Panc1 (cell line): Measurements from ENCODE around the gene TMEM253. TPM values are rescaled to one million over a fixed set of nuclear protein-coding genes. Genes with fewer than 3 reads are reported as not detected.

Experiments used
- ATAC-seq: fragments of 200-7000 bp; cut with Tn5 transposase; 2 replicates; pipeline ENCODE4 v1.9.1; 2020; ENCODE audit warnings: mild to moderate bottlenecking, moderate library complexity
- BruUV-seq: library from RNA; stranded (reverse); fragments of 400-500 nt; replicated peaks from 2 replicates; lab custom pipeline; 2021; lab: Mats Ljungman, UMichigan
- CTCF ChIA-PET: fragments of 300-600 bp; sonication (Branson Sonifier 250); formaldehyde crosslinking; loops from one replicate; lab custom pipeline; 2022; ENCODE audit warnings: antibody characterized with exemption; lab: Charles Lee
- POLR2A ChIA-PET: fragments of 300-600 bp; sonication (Branson Sonifier 250); formaldehyde crosslinking; loops from one replicate; lab custom pipeline; 2022; ENCODE audit warnings: antibody characterized with exemption; lab: Charles Lee
- DNase-seq: peaks from one replicate; pipeline ENCODE4 v3.0.0-alpha.2; 2010; ENCODE audit warnings: low read depth, low spot score
- H3K27ac ChIP-seq: 2 replicates; pipeline ENCODE4 v1.5.1; 2011; ENCODE audit warnings: mild to moderate bottlenecking, low read length, inconsistent platforms
- H3K27me3 ChIP-seq: fragments of 200-500 bp; sonication (Bioruptor generic); 2 replicates; pipeline ENCODE4 v1.6.0; 2014; ENCODE audit warnings: low read length, inconsistent platforms; ENCODE audit not compliant: control insufficient read depth, insufficient read depth
- H3K36me3 ChIP-seq: fragments of 200-500 bp; sonication (Bioruptor generic); 2 replicates; pipeline ENCODE4 v1.5.1; 2014; ENCODE audit warnings: inconsistent platforms, mild to moderate bottlenecking, low read length, moderate library complexity; ENCODE audit not compliant: control insufficient read depth, insufficient read depth
- H3K4me1 ChIP-seq: 2 replicates; pipeline ENCODE4 v1.5.1; 2011; ENCODE audit warnings: inconsistent platforms, mild to moderate bottlenecking, low read length, moderate library complexity; ENCODE audit not compliant: control insufficient read depth, insufficient read depth
- H3K4me3 ChIP-seq, 2 experiments: 2 replicates each; pipeline ENCODE4 v1.5.1; 2011 to 2012; ENCODE audit warnings: low read depth in 2 of 2, low read length in 2 of 2, mild to moderate bottlenecking in 2 of 2, inconsistent platforms in 1 of 2, moderate library complexity in 1 of 2
- H3K9me3 ChIP-seq: fragments of 200-500 bp; sonication (Bioruptor generic); 2 replicates; pipeline ENCODE4 v1.5.1; 2014; ENCODE audit warnings: low read depth, mild to moderate bottlenecking, inconsistent platforms, low read length, moderate library complexity; ENCODE audit not compliant: control insufficient read depth, insufficient read depth
- CTCF ChIP-seq: fragments of 450-650 bp; IDR thresholded peaks from 2 replicates; pipeline ENCODE4 v1.5.1; 2017; ENCODE audit warnings: mild to moderate bottlenecking
- POLR2AphosphoS5 ChIP-seq: IDR thresholded peaks from 2 replicates; pipeline ENCODE4 v1.6.1; 2012; ENCODE audit warnings: mild to moderate bottlenecking, low read depth, low read length, moderate library complexity
- REST ChIP-seq, 2 experiments: IDR thresholded peaks; 2 replicates each; pipeline ENCODE4 v1.6.1; 2011 to 2012; ENCODE audit warnings: low read depth in 2 of 2, control low read depth in 1 of 2, low read length in 1 of 2, mild to moderate bottlenecking in 1 of 2, moderate library complexity in 1 of 2; ENCODE audit not compliant: insufficient read depth in 1 of 2
- SIN3A ChIP-seq: IDR thresholded peaks from 2 replicates; pipeline ENCODE4 v1.6.1; 2012; ENCODE audit warnings: low read depth, mild to moderate bottlenecking, low read length, moderate library complexity, borderline replicate concordance; ENCODE audit not compliant: insufficient read depth
- TCF7L2 ChIP-seq: IDR thresholded peaks from 2 replicates; pipeline ENCODE4 v1.6.1; 2011; ENCODE audit warnings: mild to moderate bottlenecking, low read depth, low read length, inconsistent platforms
- in situ Hi-C: cut with HindIII; loops from 2 replicates; pipeline ENCODE4 v1.10.0; 2016; ENCODE audit warnings: low sequenced_read_pairs, low pct_unique_long_range_greater_than_20kb
- intact Hi-C: fragments of 100-400 bp; cut with micrococcal nuclease; formaldehyde crosslinking; loops from one replicate; pipeline ENCODE4 v1.10.0; 2022; ENCODE audit not compliant: unreplicated experiment
- total RNA-seq: library from RNA; stranded (reverse); gene quantifications from one replicate; pipeline ENCODE4 v1.2.1, GENCODE V29; 2021; ENCODE audit not compliant: unreplicated experiment

TMEM253 gene
- total RNA-seq, 1 experiment from 2014 or later, result 0.33 TPM

GRCh38 chr14:21057803-21058675 lies 42.8 kb upstream of the TMEM253 start, which contains the start of gene RNASE8:
Gene RNASE8 (plus strand): TSS chr14:21057822. CDS start chr14:21057893, 71 bp downstream.
- Histone ChIP-seq H3K4me1 (no peaks in the 10 kb centered on the region), H3K36me3 (no peaks in the 10 kb centered on the region), H3K27ac (no peak within 1 kb of the TSS), H3K4me3 (no peak within 1 kb of the TSS), H3K9me3 (no peaks in the 10 kb centered on the region), H3K27me3 (no peaks in the 10 kb centered on the region; the same call in 1 of the 2 replicates)
- POLR2A ChIA-PET, result no interaction called here
- no TSS peak for BruUV-seq
- DNase-seq (no peak), ATAC-seq (no peak)
- in situ Hi-C loops (no loop called here), intact Hi-C loops (no loop called here)
- TF ChIP-seq SIN3A (no peak), POLR2AphosphoS5 (no peak), CTCF (no peak), TCF7L2 (no peak), REST (IDR thresholded peaks at IDR 0.05; ENCODE audit: insufficient read depth in 1 of 2, low read depth in 2 of 2, low read length in 1 of 2) (no peak)
- CTCF ChIA-PET, result no interaction called here

- H3K4me1 ChIP-seq, result no peaks in the 10 kb centered on the region
- in situ Hi-C loops, result no loop called here
- CTCF ChIA-PET, result no interaction called here
- POLR2A ChIA-PET, result no interaction called here
- no peaks in the 10 kb centered on the region for H3K36me3 ChIP-seq
- BruUV-seq, result no TSS peak
- no peak overlapping the region for H3K27ac ChIP-seq
- H3K9me3 ChIP-seq, result no peaks in the 10 kb centered on the region
- no peak overlapping the region for H3K4me3 ChIP-seq
- intact Hi-C loops, result no loop called here
- DNase-seq, result no peak
- ATAC-seq, result no peak
- no peak for TF ChIP-seq POLR2AphosphoS5
- TF ChIP-seq SIN3A, result no peak
- no peak for TF ChIP-seq TCF7L2
- TF ChIP-seq REST (IDR thresholded peaks at IDR 0.05; ENCODE audit: insufficient read depth in 1 of 2, low read depth in 2 of 2, low read length in 1 of 2), result no peak
- TF ChIP-seq CTCF, result no peak
- H3K27me3 ChIP-seq, result no peaks in the 10 kb centered on the region; the same call in none of the 2 replicates
These were observed 42.0 kb upstream of the TMEM253 start for GRCh38 chr14:21058903-21059302.
